Hematopoietic multipotent progenitor cell (in vitro differentiated cells): Measurements from ENCODE around the gene RHBG. TPM values are rescaled to one million over a fixed set of nuclear protein-coding genes. Genes with fewer than 3 reads are reported as not detected.
A peak's percentile ranks its signal among the peaks of the same experiment; 100 is the strongest.
"Not testable (repeated sequence)": the region's sequence is repeated elsewhere in the genome, so short reads cannot be mapped to it uniquely, and the experiment has no call there.

Experiments used
- DNase-seq, 3 donors: peaks; one replicate each; pipeline ENCODE4 v3.0.0-alpha.2; 2011 to 2015; ENCODE audit warnings: low read depth in 2 of 3, low spot score in 2 of 3
- total RNA-seq: library from RNA; depleted of rRNA; stranded (reverse); fragments of >200 nt; gene quantifications from one replicate; pipeline ENCODE4 v1.2.3, GENCODE V29; 2012

Gene RHBG
- not detected for total RNA-seq

- peak in 1 of 3 donors; percentile 37 for DNase-seq
These were observed at the start of gene RHBG for GRCh38 chr1:156368889-156369684. TSS of gene RHBG (plus strand) at chr1:156369211. CDS start at chr1:156369250, 39 bp downstream.

GRCh38 chr1:156319664-156320063, 49.3 kb upstream of the RHBG start:
- peak in 2 of 3 donors; percentile 33 to 68 for DNase-seq

- DNase-seq, result no peak
These were observed 48.5 kb upstream of the RHBG start for GRCh38 chr1:156320560-156320959.

GRCh38 chr1:156323179-156323578, 45.8 kb upstream of the RHBG start:
- not testable (repeated sequence) for DNase-seq

- peak in 2 of 3 donors; percentile 6 to 36 for DNase-seq
These were observed 32.8 kb upstream of the RHBG start for GRCh38 chr1:156336242-156336641.

- DNase-seq, result no peak
These were observed 31.7 kb upstream of the RHBG start for GRCh38 chr1:156337052-156337887.

GRCh38 chr1:156337888-156338179, 31.2 kb upstream of the RHBG start:
- DNase-seq, result no peak

- peak; percentile 99 to 100 (median 100) for DNase-seq
These were observed 30.6 kb upstream of the RHBG start, which contains the start of the genes CCT3 and TSACC for GRCh38 chr1:156338180-156338976. TSS of gene CCT3 (minus strand) at chr1:156338292. CDS start at chr1:156338184, 108 bp downstream. TSS of gene TSACC (plus strand) at chr1:156338526. CDS start at chr1:156339758, 1,232 bp downstream.

- no peak for DNase-seq
These were observed 26.6 kb upstream of the RHBG start for GRCh38 chr1:156342166-156342955.

GRCh38 chr1:156344409-156344808, 24.6 kb upstream of the RHBG start:
- no peak for DNase-seq

- not testable (repeated sequence) for DNase-seq
These were observed 23.0 kb upstream of the RHBG start for GRCh38 chr1:156346035-156346434.

- no peak for DNase-seq
These were observed 22.4 kb upstream of the RHBG start for GRCh38 chr1:156346636-156347035.

GRCh38 chr1:156347331-156347730, 21.7 kb upstream of the RHBG start:
- no peak for DNase-seq

- not testable (repeated sequence) for DNase-seq
These were observed 16.5 kb upstream of the RHBG start for GRCh38 chr1:156352481-156352880.

GRCh38 chr1:156356262-156356874, 12.6 kb upstream of the RHBG start:
- DNase-seq, result no peak

GRCh38 chr1:156356875-156357534, 12.0 kb upstream of the RHBG start:
- peak; percentile 28 to 64 (median 63) for DNase-seq

- DNase-seq, result no peak
These were observed 11.0 kb upstream of the RHBG start for GRCh38 chr1:156357977-156358376.

GRCh38 chr1:156358641-156359040, 10.4 kb upstream of the RHBG start:
- DNase-seq, result no peak

GRCh38 chr1:156359249-156359648, 9.8 kb upstream of the RHBG start:
- no peak for DNase-seq
